Coronary artery (tissue), 2 donors: ENCODE data around the gene MRPS24.

Experiments used
- DNase-seq: peaks from one replicate; pipeline ENCODE4 v3.0.0-alpha.2; 2017; ENCODE audit warnings: low spot score
- H3K27ac ChIP-seq, 2 donors: fragments of 200-600 bp; sonication (generic); one replicate each; pipeline ENCODE4 v1.5.1; 2016 to 2019
- H3K4me3 ChIP-seq: fragments of 200-600 bp; sonication (generic); 2 replicates; pipeline ENCODE4 v1.5.1; 2016; ENCODE audit warnings: mild to moderate bottlenecking, moderate library complexity
- CTCF ChIP-seq: fragments of 200-600 bp; sonication (generic); IDR thresholded peaks from one replicate; pipeline ENCODE4 v1.5.1; 2019; ENCODE audit warnings: antibody characterized with exemption

The MRPS24 gene

GRCh38 chr7:43856316-43856715, 13.0 kb downstream of the MRPS24 start:
- TF ChIP-seq CTCF, result no peak
- DNase-seq, result no peak
- Histone ChIP-seq H3K27ac (no peak overlapping the region), H3K4me3 (no peak overlapping the region)

DNA sequence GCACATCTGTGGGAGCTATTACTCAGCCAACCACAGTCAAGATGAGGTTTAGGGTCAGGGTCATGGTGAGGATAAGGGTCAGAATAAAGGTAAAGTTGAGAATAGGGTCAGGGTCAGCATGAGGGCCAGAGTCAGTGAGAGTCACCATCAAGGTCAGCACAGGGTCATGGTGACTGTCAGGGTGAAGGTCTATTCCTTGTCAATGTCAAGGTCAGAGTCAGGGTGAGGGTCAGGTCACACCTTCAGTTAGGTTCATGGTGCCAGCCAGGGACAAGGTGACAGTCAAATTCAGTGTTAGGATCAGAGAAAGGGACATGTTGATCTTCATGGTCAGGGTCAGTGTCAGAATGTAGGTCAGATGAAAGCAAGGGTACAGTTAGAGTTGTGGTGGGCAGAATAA, 14.1 kb downstream of the MRPS24 start:
- no peak for TF ChIP-seq CTCF
- Histone ChIP-seq H3K4me3 (no peak overlapping the region), H3K27ac (no peak overlapping the region)
- no peak for DNase-seq

GRCh38 chr7:43851805-43852204, 17.5 kb downstream of the MRPS24 start:
- Histone ChIP-seq H3K4me3 (no peak overlapping the region), H3K27ac (no peak overlapping the region)
- DNase-seq, result no peak
- TF ChIP-seq CTCF, result no peak

DNA sequence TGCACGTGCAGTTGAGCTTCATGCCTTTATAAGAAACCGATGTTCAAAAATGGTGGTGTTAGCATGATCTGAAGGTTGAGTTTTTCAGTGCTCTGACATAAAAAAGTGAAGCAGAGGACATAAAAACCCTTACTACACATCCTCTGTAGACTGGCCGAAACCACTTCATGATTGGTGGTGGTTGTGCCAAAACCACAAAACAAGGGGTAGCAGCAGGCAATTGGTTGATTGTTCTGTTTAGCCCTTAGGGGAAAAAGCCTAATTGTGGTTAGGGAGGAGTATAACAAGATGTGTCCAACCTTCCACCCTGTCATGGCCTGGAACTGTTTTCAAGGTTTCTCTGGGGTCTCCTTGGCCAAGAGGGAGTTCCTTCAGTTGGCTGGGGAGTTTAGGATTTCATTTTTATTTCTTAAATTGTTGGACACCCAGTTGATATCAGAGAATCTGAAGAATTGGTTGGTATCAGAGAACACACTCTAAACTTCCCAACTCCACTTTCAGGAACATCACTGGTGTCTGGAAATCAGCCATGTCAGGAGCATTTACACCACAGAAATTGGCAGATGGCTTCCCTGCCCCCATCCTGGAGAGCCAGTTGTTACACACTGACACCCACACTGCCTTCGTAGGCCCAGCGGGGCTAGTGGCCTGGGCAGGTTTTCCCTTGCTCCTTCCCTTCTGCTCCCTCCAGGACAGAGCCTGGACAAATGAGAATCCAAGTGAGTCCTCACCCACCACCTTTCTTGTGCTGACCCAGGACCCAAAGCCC, 18.8 kb downstream of the MRPS24 start:
- TF ChIP-seq CTCF, result no peak
- no peak for DNase-seq
- Histone ChIP-seq H3K4me3 (no peak overlapping the region), H3K27ac (no peak overlapping the region)

DNA sequence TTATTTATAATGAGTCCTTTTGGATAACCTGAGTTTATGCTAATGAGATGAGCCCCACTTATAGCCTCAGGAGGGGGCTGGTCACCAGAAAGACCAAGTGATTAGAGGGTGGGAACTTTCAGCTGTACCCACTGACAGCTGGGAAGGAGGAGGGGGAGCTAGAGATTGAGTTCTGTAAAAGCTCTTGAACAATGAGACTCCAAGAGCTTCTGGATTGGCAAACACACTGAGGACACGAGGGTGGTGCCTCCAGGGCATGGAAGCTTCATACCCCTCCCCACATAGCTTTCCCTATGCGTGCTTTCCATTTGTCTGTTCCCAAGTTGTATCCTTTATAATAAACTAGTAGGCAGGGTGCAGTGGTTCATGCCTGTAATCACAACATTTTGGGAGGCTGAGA, 20.3 kb downstream of the MRPS24 start:
- no peak for DNase-seq
- Histone ChIP-seq H3K27ac (no peak overlapping the region), H3K4me3 (no peak overlapping the region)
- TF ChIP-seq CTCF, result no peak

GRCh38 chr7:43847496-43847895, 21.8 kb downstream of the MRPS24 start:
- DNase-seq, result no peak
- H3K4me3 ChIP-seq, result no peak overlapping the region
- no peak overlapping the region for H3K27ac ChIP-seq
- no peak for TF ChIP-seq CTCF

DNA sequence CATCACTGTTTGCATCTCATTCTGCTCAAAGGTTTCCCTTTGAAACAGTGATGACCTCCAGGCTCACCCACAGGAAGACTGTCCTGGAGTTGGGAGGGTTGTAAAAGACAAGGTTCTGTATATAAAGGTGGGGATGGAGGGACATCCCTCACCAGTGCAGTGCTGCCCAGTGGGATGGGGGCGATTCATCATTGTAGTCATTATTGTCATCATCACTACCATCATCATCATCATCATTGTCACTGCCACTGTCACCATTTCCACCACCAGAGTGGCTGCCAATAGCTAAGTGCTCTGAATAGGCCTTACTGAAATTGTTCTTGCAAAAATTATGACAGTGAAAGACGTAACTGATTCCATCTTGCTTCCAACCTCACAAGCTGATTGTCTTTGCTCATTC, 24.7 kb downstream of the MRPS24 start:
- no peak for TF ChIP-seq CTCF
- no peak for DNase-seq
- no peak overlapping the region for H3K27ac ChIP-seq
- no peak overlapping the region for H3K4me3 ChIP-seq
